HG03571 (cell line): ENCODE data around the gene GMNC.

ENCODE experiments used
- ATAC-seq: cut with Tn5 transposase; IDR thresholded peaks from one replicate; pipeline ENCODE4 v1.9.1; 2021; ENCODE audit not compliant: unreplicated experiment

GMNC gene

DNA sequence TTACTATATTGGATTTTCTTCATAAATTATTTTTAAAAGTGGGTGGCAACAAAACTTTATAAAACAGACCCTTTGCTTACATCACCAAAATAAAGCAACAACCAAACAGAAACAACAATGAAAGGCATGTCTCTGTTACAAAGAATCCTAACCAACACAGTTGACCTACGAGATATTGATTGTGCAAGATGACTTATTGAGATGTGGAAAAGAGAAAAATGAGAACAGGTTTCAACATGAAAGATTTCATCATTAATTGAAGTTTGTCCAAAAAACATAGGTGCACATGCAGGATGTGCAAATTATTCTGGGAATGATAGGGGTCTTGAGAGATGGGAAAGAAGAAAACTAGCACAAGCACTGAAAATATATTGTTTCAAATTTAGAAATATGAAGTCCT, 9.0 kb downstream of the GMNC start:
- no peak for ATAC-seq

GRCh38 chr3:190849607-190850006, 12.9 kb downstream of the GMNC start:
- no peak for ATAC-seq

DNA sequence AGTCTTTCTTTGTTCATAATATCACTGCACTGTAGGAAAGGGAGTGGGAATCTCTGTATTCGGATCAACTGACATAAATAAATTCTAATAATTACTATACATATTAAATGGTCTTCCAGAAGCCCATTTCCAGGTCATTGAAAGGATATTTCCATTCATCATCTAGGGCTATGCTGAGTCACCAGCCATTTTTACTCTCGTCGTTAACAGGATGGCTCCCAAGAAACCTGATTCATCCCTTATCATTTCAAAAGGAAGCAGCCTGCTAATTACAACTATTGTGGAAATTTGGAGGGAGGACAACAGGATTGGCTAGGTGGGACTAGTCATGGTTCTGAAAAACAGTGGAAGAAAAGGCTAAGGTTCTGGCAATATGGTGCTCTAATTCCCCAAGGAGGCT, 13.6 kb downstream of the GMNC start:
- no peak for ATAC-seq

DNA sequence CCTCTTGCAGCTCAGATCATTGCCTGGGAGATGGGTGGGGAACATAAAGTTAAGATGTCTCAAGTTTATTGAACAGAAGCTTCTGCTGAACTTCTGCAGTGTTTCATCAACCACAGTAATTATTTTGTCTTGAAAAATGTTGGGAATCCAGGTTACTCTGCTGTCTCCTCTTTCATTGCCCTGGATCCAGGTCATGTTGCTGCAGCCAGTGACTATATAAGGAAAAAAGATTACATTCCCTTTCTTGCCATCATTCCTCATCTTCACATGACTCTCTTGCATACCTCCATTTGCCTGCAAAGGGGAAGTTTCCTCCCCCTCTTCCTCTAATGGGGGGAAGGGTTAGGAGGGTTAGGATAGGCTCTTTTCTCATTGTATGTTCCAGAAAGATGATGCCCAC, 15.1 kb downstream of the GMNC start:
- ATAC-seq: no peak

- ATAC-seq: no peak
These were observed 22.3 kb downstream of the GMNC start for GRCh38 chr3:190840146-190840545.

DNA sequence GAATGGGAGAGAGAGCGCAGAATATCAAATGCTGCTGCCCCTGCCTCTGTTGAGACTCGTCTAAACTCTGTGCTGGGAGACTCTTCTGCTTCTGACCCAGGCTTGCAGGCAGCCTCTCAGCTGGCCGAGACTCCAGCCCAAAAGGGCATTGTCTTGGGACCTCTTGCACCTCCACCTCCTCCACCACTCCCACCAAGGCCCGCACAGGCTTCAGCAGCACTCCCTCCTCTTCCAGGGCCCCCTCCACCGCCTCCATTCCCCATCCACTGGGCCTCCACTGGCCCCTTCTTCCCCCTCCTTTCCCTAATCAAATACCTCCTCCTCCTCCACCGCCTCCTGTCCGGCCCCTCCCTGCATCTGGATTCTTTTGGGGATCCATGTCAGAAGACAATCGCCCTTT, 31.3 kb downstream of the GMNC start:
- no peak for ATAC-seq

DNA sequence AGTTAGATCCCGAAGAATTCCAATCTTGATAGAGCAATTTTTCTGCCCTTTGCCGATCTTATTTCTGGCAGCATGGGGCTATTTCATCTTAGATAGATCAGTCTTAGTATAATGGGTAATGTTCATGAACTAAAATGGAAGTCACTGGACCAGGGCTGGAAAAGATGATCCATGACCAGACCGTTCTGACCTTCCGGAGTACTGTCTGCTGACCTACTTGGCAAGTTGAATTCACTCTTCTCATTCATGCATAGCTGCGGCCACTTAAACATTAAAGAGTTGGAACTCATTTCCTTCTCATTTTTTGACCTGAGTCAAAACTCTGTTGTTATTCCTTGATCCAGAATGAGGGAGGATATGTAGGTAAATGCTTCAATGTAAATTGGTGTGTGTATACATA, 32.5 kb downstream of the GMNC start:
- ATAC-seq: no peak

- no peak for ATAC-seq
These were observed 36.5 kb downstream of the GMNC start for GRCh38 chr3:190826018-190826417.

- no peak for ATAC-seq
These were observed 37.0 kb downstream of the GMNC start for GRCh38 chr3:190825386-190826016.

GRCh38 chr3:190811775-190812480, 50.6 kb downstream of the GMNC start:
- ATAC-seq: peak; percentile 59

- ATAC-seq: no peak
These were observed 51.5 kb downstream of the GMNC start for GRCh38 chr3:190810957-190811356.

DNA sequence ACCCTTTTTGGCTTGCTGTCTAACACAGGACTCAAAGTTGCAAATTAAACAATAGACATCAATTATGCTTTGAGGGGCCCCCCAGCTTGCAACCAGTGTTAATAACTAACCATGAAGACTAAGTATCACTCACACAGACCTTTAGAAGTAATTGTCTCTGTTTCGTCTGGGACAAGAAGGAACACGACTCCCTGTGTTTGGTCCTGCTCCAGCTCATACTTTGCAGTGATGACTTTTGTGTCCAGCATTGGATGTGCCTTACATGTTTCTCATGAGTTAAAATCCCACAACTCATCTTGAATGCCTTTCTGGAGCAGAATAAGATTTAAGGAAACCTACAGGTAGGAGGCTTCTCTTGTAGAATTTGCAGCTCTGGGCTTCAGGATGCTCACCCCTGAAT, 53.1 kb downstream of the GMNC start:
- no peak for ATAC-seq

DNA sequence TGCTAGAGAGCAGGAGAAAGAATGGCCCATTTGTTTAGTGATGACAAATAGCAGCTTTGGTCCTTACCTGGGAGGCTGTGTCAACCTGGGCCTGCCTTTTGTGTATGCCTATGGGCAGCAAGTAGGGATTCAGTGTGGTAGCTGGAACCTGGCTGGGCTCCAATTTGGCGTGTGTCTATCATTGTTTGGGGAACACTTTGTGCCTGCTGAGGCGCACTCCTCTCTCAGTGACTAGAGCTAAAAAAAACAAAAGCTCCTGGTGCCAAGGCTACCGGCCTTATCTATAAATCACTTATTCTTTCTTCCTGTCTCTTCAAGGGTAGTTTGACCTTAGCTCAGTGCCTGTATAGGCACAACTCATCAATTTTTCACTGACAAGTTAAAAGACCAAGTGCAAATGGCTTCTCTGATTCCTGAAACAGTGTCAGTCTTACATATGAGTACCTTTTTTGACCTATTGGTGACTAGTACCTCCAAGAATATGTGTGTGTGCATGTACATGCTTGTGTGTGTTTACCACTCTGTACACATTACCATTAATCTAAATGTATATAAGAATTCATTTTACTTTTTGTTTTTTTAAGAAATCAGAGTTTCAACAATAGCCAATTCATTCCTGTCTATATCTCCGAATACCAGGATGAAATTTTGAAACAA, 54.6 kb downstream of the GMNC start:
- no peak for ATAC-seq
